H9 (cell line): ENCODE data around the gene LRMDA. TPM values are rescaled to one million over a fixed set of nuclear protein-coding genes. Genes with fewer than 3 reads are reported as not detected.

Experiments
- DNase-seq: peaks from one replicate; pipeline ENCODE4 v3.0.0-alpha.2; 2017
- H2AFZ ChIP-seq: one replicate; pipeline ENCODE4 v1.6.1; 2013; ENCODE audit warnings: mild to moderate bottlenecking, low read length, control low read depth, moderate library complexity
- H2AK5ac ChIP-seq: 2 replicates; pipeline ENCODE4 v1.6.1; 2013; ENCODE audit warnings: low read length, control low read depth, mixed read lengths; ENCODE audit not compliant: insufficient read length
- H2BK120ac ChIP-seq: one replicate; pipeline ENCODE4 v1.6.1; 2013; ENCODE audit warnings: low read depth, mild to moderate bottlenecking, low read length, control low read depth, inconsistent platforms; ENCODE audit not compliant: poor library complexity, severe bottlenecking
- H2BK12ac ChIP-seq: 2 replicates; pipeline ENCODE4 v1.6.1; 2013; ENCODE audit warnings: low read length, control low read depth, mixed read lengths, low read depth; ENCODE audit not compliant: insufficient read length
- H2BK15ac ChIP-seq: 2 replicates; pipeline ENCODE4 v1.6.1; 2013; ENCODE audit warnings: low read depth, low read length, control low read depth
- H2BK20ac ChIP-seq: one replicate; pipeline ENCODE4 v1.6.1; 2013; ENCODE audit warnings: low read depth, mild to moderate bottlenecking, low read length, control low read depth, inconsistent platforms; ENCODE audit not compliant: poor library complexity, severe bottlenecking
- H2BK5ac ChIP-seq: 2 replicates; pipeline ENCODE4 v1.6.1; 2013; ENCODE audit warnings: low read length, control low read depth, mixed read lengths; ENCODE audit not compliant: insufficient read length
- H3K14ac ChIP-seq: 2 replicates; pipeline ENCODE4 v1.6.1; 2013; ENCODE audit warnings: low read length, control low read depth; ENCODE audit not compliant: insufficient read depth
- H3K18ac ChIP-seq: 2 replicates; pipeline ENCODE4 v1.6.1; 2013; ENCODE audit warnings: low read depth, mild to moderate bottlenecking, mixed read lengths, low read length, control low read depth; ENCODE audit not compliant: insufficient read length
- H3K23ac ChIP-seq: 2 replicates; pipeline ENCODE4 v1.6.1; 2013; ENCODE audit warnings: low read length, control low read depth, mixed read lengths, low read depth; ENCODE audit not compliant: insufficient read length
- H3K23me2 ChIP-seq: 2 replicates; pipeline ENCODE4 v1.6.1; 2013; ENCODE audit warnings: low read depth, mild to moderate bottlenecking, mixed read lengths, low read length, control low read depth; ENCODE audit not compliant: insufficient read length, poor library complexity, severe bottlenecking
- H3K27ac ChIP-seq: 2 replicates; pipeline ENCODE4 v1.5.1; 2013; ENCODE audit warnings: low read length, control low read depth, mixed read lengths, low read depth; ENCODE audit not compliant: insufficient read length
- H3K27me3 ChIP-seq: 2 replicates; pipeline ENCODE4 v1.6.1; 2013; ENCODE audit warnings: low read length, control low read depth, inconsistent platforms; ENCODE audit not compliant: insufficient read depth
- H3K4ac ChIP-seq: 2 replicates; pipeline ENCODE4 v1.6.1; 2013; ENCODE audit warnings: low read depth, mild to moderate bottlenecking, control low read depth, inconsistent platforms, low read length, moderate library complexity
- H3K4me1 ChIP-seq: 2 replicates; pipeline ENCODE4 v1.6.1; 2013; ENCODE audit warnings: low read length, control low read depth, inconsistent platforms; ENCODE audit not compliant: insufficient read depth
- H3K4me2 ChIP-seq: 2 replicates; pipeline ENCODE4 v1.6.1; 2013; ENCODE audit warnings: low read length, control low read depth, mixed read lengths; ENCODE audit not compliant: insufficient read length, insufficient read depth
- H3K56ac ChIP-seq: 2 replicates; pipeline ENCODE4 v1.6.1; 2013; ENCODE audit warnings: low read depth, mild to moderate bottlenecking, mixed read lengths, low read length, control low read depth; ENCODE audit not compliant: insufficient read length
- H3K79me1 ChIP-seq: 2 replicates; pipeline ENCODE4 v1.6.1; 2013; ENCODE audit warnings: low read depth, mild to moderate bottlenecking, moderate library complexity, low read length, control low read depth, inconsistent platforms; ENCODE audit not compliant: insufficient read depth, poor library complexity, severe bottlenecking
- H3K79me2 ChIP-seq: 2 replicates; pipeline ENCODE4 v1.6.1; 2013; ENCODE audit warnings: low read length, control low read depth, inconsistent platforms; ENCODE audit not compliant: insufficient read depth
- H3K9ac ChIP-seq: 2 replicates; pipeline ENCODE4 v1.6.1; 2013; ENCODE audit warnings: low read length, control low read depth, mixed read lengths; ENCODE audit not compliant: insufficient read length; ENCODE audit errors: extremely low read depth
- H3K9me3 ChIP-seq: one replicate; pipeline ENCODE4 v1.6.1; 2013; ENCODE audit warnings: low read depth, low read length, inconsistent platforms; ENCODE audit not compliant: control insufficient read depth
- H3T11ph ChIP-seq: one replicate; pipeline ENCODE4 v1.6.1; 2013; ENCODE audit warnings: mild to moderate bottlenecking, low read length, control low read depth, inconsistent platforms
- H4K20me1 ChIP-seq: one replicate; pipeline ENCODE4 v1.6.1; 2013; ENCODE audit not compliant: control insufficient read depth, insufficient read length, insufficient read depth
- H4K5ac ChIP-seq: 2 replicates; pipeline ENCODE4 v1.6.1; 2013; ENCODE audit warnings: low read depth, mild to moderate bottlenecking, mixed read lengths, low read length, control low read depth; ENCODE audit not compliant: insufficient read length
- H4K8ac ChIP-seq: replicated peaks from 2 replicates; pipeline ENCODE4 v1.6.1; 2013; ENCODE audit warnings: low read length, control low read depth, mixed read lengths, low read depth; ENCODE audit not compliant: insufficient read length
- H4K91ac ChIP-seq: 2 replicates; pipeline ENCODE4 v1.6.1; 2013; ENCODE audit warnings: low read depth, mild to moderate bottlenecking, moderate library complexity, mixed read lengths, low read length, control low read depth; ENCODE audit not compliant: insufficient read length
- H3K27ac Mint-ChIP-seq, 3 experiments: 2 replicates in 2 of 3; 3 replicates in 1 of 3; pipeline ENCODE4 v1.8.0; 2020 to 2021; ENCODE audit warnings: mixed read lengths in 3 of 3, mild to moderate bottlenecking in 1 of 3, moderate library complexity in 1 of 3
- H3K27me3 Mint-ChIP-seq: 2 replicates; pipeline ENCODE4 v1.8.0; 2021; ENCODE audit warnings: low read depth, mild to moderate bottlenecking, moderate library complexity, mixed read lengths
- H3K36me3 Mint-ChIP-seq, 3 experiments: 2 replicates in 2 of 3; 3 replicates in 1 of 3; pipeline ENCODE4 v1.8.0; 2020 to 2021; ENCODE audit warnings: low read depth in 3 of 3, mixed read lengths in 3 of 3; ENCODE audit not compliant: insufficient read depth in 1 of 3
- H3K4me1 Mint-ChIP-seq, 2 experiments: 2 replicates each; pipeline ENCODE4 v1.8.0; 2020; ENCODE audit warnings: mixed read lengths in 2 of 2
- H3K4me3 Mint-ChIP-seq, 2 experiments: 2 replicates in 1 of 2; 3 replicates in 1 of 2; pipeline ENCODE4 v1.8.0; 2020 to 2021; ENCODE audit warnings: mild to moderate bottlenecking in 2 of 2, mixed read lengths in 2 of 2, moderate library complexity in 1 of 2
- H3K9me3 Mint-ChIP-seq, 2 experiments: 2 replicates in 1 of 2; 3 replicates in 1 of 2; pipeline ENCODE4 v1.8.0; 2020; ENCODE audit warnings: mild to moderate bottlenecking in 2 of 2, mixed read lengths in 2 of 2, moderate library complexity in 1 of 2
- CTCF ChIP-seq: fragments of 200-600 bp; sonication (generic); conservative IDR thresholded peaks from 3 replicates; pipeline ENCODE4 v1.8.0; 2021; ENCODE audit warnings: antibody characterized with exemption, mild to moderate bottlenecking
- WGBS: extraction: QIAGEN DNeasy Blood & Tissue Kit; methylation state at CpG from one replicate; pipeline ENCODE4 v1.1.7; 2013; ENCODE audit warnings: missing lambda C conversion rate, low lambda C conversion rate, mixed read lengths; ENCODE audit not compliant: insufficient read length; ENCODE audit errors: extremely low coverage; 5-methylcytosine and 5-hydroxymethylcytosine counted together
- total RNA-seq: library from RNA; stranded (reverse); gene quantifications from 2 replicates; pipeline ENCODE4 v1.2.1, GENCODE V29; 2021

The LRMDA gene
- total RNA-seq, 1 experiment from 2014 or later, result 1.8 TPM

DNA sequence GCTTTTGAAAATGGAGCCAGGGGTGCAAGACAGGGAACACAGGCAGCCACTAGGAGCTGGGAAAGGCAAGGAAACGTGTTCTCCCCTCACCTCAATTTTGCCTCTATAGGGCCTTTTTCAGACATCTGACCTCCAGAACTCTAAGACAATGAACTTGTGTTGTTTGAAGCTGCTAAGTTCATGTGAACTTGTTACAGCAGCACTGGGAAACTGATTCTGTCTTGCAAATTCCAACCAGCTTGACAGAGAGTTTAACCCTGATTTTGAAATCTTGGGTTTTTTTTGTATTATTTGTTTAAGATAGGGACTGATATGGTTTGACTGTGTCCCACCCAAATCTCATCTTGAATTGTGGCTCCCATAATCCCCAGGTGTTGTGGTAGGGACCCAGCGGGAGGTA, 852.9 kb downstream of the LRMDA start:
- Histone ChIP-seq H2AK5ac (no peak overlapping the region), H4K5ac (no peak overlapping the region), H3K23me2 (no peaks in the 10 kb centered on the region), H2BK120ac (no peak overlapping the region), H2BK15ac (no peak overlapping the region), H3K27me3 (no peaks in the 10 kb centered on the region), H4K8ac (no peak overlapping the region), H2AFZ (no peak overlapping the region), H2BK5ac (no peak overlapping the region), H2BK12ac (no peak overlapping the region), H3K9me3 (no peaks in the 10 kb centered on the region), H3K56ac (no peak overlapping the region), H3T11ph (no peak overlapping the region), H3K79me2 (no peaks in the 10 kb centered on the region), H2BK20ac (no peak overlapping the region), H3K9ac (no peak overlapping the region), H3K18ac (no peak overlapping the region), H4K91ac (no peak overlapping the region), H3K23ac (no peak overlapping the region), H3K14ac (no peak overlapping the region), H3K4me2 (no peak overlapping the region), H3K4me1 (peaks cover 2% of the 10 kb centered on the region; the same call in 1 of the 2 replicates), H4K20me1 (no peaks in the 10 kb centered on the region), H3K79me1 (no peaks in the 10 kb centered on the region), H3K4ac (no peak overlapping the region), H3K27ac (no peak overlapping the region)
- no peak for DNase-seq
- H3K27me3 Mint-ChIP-seq, result peaks cover 1% of the 10 kb centered on the region; the same call in 1 of the 2 replicates
- H3K27ac Mint-ChIP-seq, result no peak overlapping the region
- peaks cover 4 to 9% of the 10 kb centered on the region in 2 experiments; a peak in 4 of 5 replicates for H3K9me3 Mint-ChIP-seq
- H3K36me3 Mint-ChIP-seq, result peaks cover 0 to 11% (median 2%) of the 10 kb centered on the region in 3 experiments; a peak in 5 of 7 replicates
- H3K4me3 Mint-ChIP-seq, result no peak overlapping the region
- H3K4me1 Mint-ChIP-seq, result peaks cover 4 to 8% of the 10 kb centered on the region in 2 experiments; a peak in 2 of 4 replicates
- no peak for TF ChIP-seq CTCF
- no CpG with 5 or more reads among the region's 2 CpGs for WGBS
